ENCODE data around the gene MCC. TPM values are rescaled to one million over a fixed set of nuclear protein-coding genes. Genes with fewer than 3 reads are reported as not detected.
"Not testable (repeated sequence)": the region's sequence is repeated elsewhere in the genome, so short reads cannot be mapped to it uniquely, and the experiment has no call there.

The MCC gene
- total and polyA plus RNA-seq, 2 donors (not counting 1 experiment from before 2014, with no cell fraction given), result 0.09 to 0.32 TPM

DNA sequence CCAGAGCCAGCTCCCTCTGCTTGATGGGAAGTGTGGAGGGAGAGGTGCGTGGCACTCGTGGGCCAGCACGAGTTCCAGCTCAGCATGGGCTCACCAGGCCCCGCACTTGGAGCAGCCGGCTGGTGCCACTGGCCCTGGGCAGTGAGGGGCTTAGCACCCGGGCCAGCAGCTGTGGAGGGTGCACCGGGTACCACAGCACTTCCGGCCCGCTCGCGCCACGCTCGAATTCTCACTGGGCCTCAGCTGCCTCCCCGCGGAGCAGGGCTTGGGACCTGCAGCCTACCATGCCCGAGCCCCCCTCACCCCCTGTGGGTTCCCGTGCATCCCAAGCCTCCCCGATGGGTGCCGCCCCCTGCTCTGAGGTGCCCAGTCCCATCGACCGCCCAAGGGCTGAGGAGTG is 413.2 kb downstream of the MCC start:
- Mint-ChIP-seq H3K4me1 (no peaks in the 10 kb centered on the region), H3K27ac (no peak overlapping the region), H3K9me3 (ENCODE audit: insufficient read depth) (no peaks in the 10 kb centered on the region), H3K27me3 (peaks cover 10% of the 10 kb centered on the region), H3K4me3 (no peak overlapping the region)
- WGBS (ENCODE audit: insufficient coverage), result 93% methylated on average over 21 of the region's 21 CpGs
- no peak for TF ChIP-seq EZH2 (IDR thresholded peaks at IDR 0.05; ENCODE audit: borderline replicate concordance, insufficient read depth, low read depth, low read length, poor library complexity, severe bottlenecking)
- TF ChIP-seq, protein P1, sequence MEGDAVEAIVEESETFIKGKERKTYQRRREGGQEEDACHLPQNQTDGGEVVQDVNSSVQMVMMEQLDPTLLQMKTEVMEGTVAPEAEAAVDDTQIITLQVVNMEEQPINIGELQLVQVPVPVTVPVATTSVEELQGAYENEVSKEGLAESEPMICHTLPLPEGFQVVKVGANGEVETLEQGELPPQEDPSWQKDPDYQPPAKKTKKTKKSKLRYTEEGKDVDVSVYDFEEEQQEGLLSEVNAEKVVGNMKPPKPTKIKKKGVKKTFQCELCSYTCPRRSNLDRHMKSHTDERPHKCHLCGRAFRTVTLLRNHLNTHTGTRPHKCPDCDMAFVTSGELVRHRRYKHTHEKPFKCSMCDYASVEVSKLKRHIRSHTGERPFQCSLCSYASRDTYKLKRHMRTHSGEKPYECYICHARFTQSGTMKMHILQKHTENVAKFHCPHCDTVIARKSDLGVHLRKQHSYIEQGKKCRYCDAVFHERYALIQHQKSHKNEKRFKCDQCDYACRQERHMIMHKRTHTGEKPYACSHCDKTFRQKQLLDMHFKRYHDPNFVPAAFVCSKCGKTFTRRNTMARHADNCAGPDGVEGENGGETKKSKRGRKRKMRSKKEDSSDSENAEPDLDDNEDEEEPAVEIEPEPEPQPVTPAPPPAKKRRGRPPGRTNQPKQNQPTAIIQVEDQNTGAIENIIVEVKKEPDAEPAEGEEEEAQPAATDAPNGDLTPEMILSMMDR (IDR thresholded peaks at IDR 0.05), result no peak
- Histone ChIP-seq H3K4me2 (replicated peaks; ENCODE audit: low read depth, low read length, poor library complexity, severe bottlenecking) (no peak overlapping the region), H3K27ac (ENCODE audit: low read length in 2 of 2) (no peak overlapping the region), H3K9me3 (ENCODE audit: control extremely low read depth in 1 of 3, control insufficient read depth in 2 of 3, insufficient read depth in 1 of 3, low read length in 2 of 3) (peaks cover 0 to 9% (median 0%) of the 10 kb centered on the region in 3 donors), H3K4me3 (ENCODE audit: control extremely low read depth in 1 of 5, extremely low read depth in 1 of 5, insufficient read depth in 1 of 5, low read depth in 2 of 5, low read length in 4 of 5) (no peak overlapping the region), H4K20me1 (ENCODE audit: control insufficient read depth, insufficient read depth, low read length, poor library complexity, severe bottlenecking) (no peaks in the 10 kb centered on the region), H2AFZ (ENCODE audit: insufficient read depth, low read depth, low read length, poor library complexity, severe bottlenecking) (no peak overlapping the region), H3K9ac (ENCODE audit: low read length) (no peak overlapping the region), H3K79me2 (ENCODE audit: control insufficient read depth, insufficient read depth, low read length) (no peaks in the 10 kb centered on the region), H3K4me1 (ENCODE audit: control insufficient read depth in 2 of 2, insufficient read depth in 2 of 2, low read length in 2 of 2) (no peaks in the 10 kb centered on the region), H3K36me3 (replicated peaks in 1 of 2; ENCODE audit: control extremely low read depth in 1 of 2, control insufficient read depth in 1 of 2, extremely low read depth in 1 of 2, insufficient read depth in 2 of 2, low read length in 1 of 2) (no peaks in the 10 kb centered on the region), H3K27me3 (replicated peaks in 1 of 4; ENCODE audit: control extremely low read depth in 1 of 4, control insufficient read depth in 3 of 4, insufficient read depth in 4 of 4, low read length in 3 of 4) (no peaks in the 10 kb centered on the region)
- ATAC-seq (ENCODE audit: low read depth) (no peak), DNase-seq (no peak)
- CTCF ChIA-PET, result no interaction called here
- POLR2A ChIA-PET, result no interaction called here
- intact Hi-C loops (cut with micrococcal nuclease), result no loop called here

DNA sequence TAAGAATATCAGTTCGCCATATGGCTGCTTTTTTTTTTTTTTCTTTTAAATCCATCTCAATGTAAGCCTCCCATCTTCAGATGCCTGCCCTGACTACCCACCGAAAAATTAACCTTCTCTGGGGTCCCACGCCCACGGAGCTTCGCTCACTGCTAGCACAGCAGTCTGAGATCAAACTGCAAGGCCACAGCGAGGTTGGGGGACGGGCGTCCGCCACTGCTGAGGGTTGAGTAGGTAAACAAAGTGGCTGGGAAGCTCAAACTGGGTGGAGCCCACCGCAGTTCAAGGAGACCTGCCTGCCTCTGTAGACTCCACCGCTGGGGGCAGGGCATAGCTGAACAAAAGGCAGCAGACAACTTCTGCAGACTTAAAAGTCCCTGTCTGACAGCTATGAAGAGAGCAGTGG is 414.6 kb downstream of the MCC start:
- POLR2A ChIA-PET, H3K27ac Mint-ChIP-seq: not testable (repeated sequence)
- WGBS (ENCODE audit: insufficient coverage), result 81% methylated on average over 9 of the region's 11 CpGs

More for the DNA sequence above, 414.6 kb downstream of the MCC start:
- H3K36me3 ChIP-seq (replicated peaks in 1 of 2; ENCODE audit: control extremely low read depth in 1 of 2, control insufficient read depth in 1 of 2, extremely low read depth in 1 of 2, insufficient read depth in 2 of 2, low read length in 1 of 2); H3K4me1 ChIP-seq (ENCODE audit: control insufficient read depth in 2 of 2, insufficient read depth in 2 of 2, low read length in 2 of 2); H3K79me2 ChIP-seq (ENCODE audit: control insufficient read depth, insufficient read depth, low read length); H3K4me1 Mint-ChIP-seq; DNase-seq; H3K4me3 ChIP-seq (ENCODE audit: control extremely low read depth in 1 of 5, extremely low read depth in 1 of 5, insufficient read depth in 1 of 5, low read depth in 2 of 5, low read length in 4 of 5); H3K9me3 ChIP-seq (ENCODE audit: control extremely low read depth in 1 of 3, control insufficient read depth in 2 of 3, insufficient read depth in 1 of 3, low read length in 2 of 3); H2AFZ ChIP-seq (ENCODE audit: insufficient read depth, low read depth, low read length, poor library complexity, severe bottlenecking); intact Hi-C loops (cut with micrococcal nuclease); H3K9ac ChIP-seq (ENCODE audit: low read length); H4K20me1 ChIP-seq (ENCODE audit: control insufficient read depth, insufficient read depth, low read length, poor library complexity, severe bottlenecking); H3K27me3 Mint-ChIP-seq; H3K9me3 Mint-ChIP-seq (ENCODE audit: insufficient read depth); H3K27ac ChIP-seq (ENCODE audit: low read length in 2 of 2); H3K4me3 Mint-ChIP-seq; H3K4me2 ChIP-seq (replicated peaks; ENCODE audit: low read depth, low read length, poor library complexity, severe bottlenecking); H3K27me3 ChIP-seq (replicated peaks in 1 of 4; ENCODE audit: control extremely low read depth in 1 of 4, control insufficient read depth in 3 of 4, insufficient read depth in 4 of 4, low read length in 3 of 4); ATAC-seq (ENCODE audit: low read depth): not testable (repeated sequence)
- CTCF ChIA-PET, result interaction anchor here (0.7 kb wide), 1 partner anchor 573 kb away, joined by 4 read pairs; no protein-coding TSS in a partner anchor

Measured in B cell (primary cell).